ENCODE results near the gene ZNF581. TPM values are rescaled to one million over a fixed set of nuclear protein-coding genes. Genes with fewer than 3 reads are reported as not detected.

The ZNF581 gene
- total RNA-seq, 4 donors from 2014 or later: 20.1 to 27.3 (median 22.8) TPM

DNA sequence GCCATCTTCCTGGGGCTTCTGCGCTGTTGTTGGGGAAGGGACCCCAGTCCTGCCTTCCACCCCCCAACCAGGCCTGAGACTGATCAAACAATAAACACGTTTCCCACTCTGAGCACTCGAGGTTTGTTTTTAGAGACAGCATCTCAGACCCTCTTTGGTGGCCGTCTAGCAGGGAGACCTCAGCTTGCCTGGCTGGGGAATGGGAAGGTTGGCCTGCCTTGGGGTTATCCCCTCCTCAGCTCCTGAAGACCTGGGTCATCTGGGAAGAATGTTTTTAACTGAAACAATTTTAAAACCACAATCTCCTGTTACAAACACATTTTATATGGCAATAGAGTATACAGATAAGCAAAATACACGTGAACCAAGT, 2.0 kb downstream of the ZNF581 start:
- no peak overlapping the region for H3K4me3 ChIP-seq (ENCODE audit: low read depth, poor library complexity, severe bottlenecking)
- intact Hi-C loops (cut with DNase I; ENCODE audit: low total_unique reads): no loop called here
- DNase-seq (ENCODE audit: low spot score in 2 of 2): no peak
- no peak for TF ChIP-seq POLR2A (IDR thresholded peaks at IDR 0.05)
- TF ChIP-seq CTCF (IDR thresholded peaks at IDR 0.05): no peak
- 71 to 72% methylated on average over 5 of the region's 5 CpGs for WGBS, 2 donors

DNA sequence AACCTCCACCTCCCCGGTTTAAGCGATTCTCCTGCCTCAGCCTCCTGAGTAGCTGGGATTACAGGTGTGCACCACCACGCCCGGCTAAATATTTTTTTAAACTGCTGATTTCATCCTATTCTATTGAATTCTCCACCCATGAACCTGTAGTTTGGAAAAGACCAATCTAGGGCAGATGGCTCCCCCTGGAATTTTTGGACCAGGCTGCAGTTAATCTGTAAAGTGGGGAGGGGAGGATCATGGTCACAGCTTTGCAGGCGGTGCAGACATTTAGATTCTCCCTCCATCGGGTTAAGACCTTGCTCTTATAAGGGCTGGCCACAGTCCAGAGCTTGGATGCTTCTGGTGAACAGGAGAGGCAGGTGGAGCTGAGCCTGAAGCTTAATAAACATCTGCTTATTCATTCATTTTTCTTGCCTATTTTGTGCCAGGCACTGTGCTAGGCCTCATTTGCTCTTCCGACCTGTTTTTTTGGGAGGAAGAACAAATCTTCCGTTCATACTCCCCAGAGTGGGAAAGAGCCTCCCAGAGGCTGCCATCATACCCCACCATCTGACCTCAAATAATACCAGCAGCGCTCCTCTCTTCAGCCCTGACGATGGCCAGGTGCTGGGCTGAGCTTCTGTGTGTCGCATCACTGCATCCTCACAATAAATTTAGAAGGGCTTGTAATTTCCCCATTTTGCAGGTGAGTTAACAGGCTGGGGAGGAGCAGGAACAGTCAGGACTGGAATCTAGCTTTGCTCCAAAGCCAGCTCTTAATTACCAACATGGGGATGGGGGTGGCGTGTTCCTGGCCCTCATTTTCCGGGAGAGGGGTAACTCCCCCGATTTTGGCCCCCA, 3.7 kb downstream of the ZNF581 start:
- no peak for DNase-seq (ENCODE audit: low spot score in 2 of 2)
- TF ChIP-seq POLR2A (IDR thresholded peaks at IDR 0.05): no peak
- TF ChIP-seq CTCF (IDR thresholded peaks at IDR 0.05): no peak
- intact Hi-C loops (cut with DNase I; ENCODE audit: low total_unique reads): no loop called here
- H3K4me3 ChIP-seq (ENCODE audit: low read depth, poor library complexity, severe bottlenecking): no peak overlapping the region
- WGBS, 2 donors: 37 to 41% methylated on average over 14 of the region's 14 CpGs

- intact Hi-C loops (cut with DNase I; ENCODE audit: low total_unique reads): no loop called here
- TF ChIP-seq POLR2A (IDR thresholded peaks at IDR 0.05) (no peak), CTCF (IDR thresholded peaks at IDR 0.05) (no peak)
- peak within 1 kb of the TSS; percentile 64 for H3K4me3 ChIP-seq (ENCODE audit: low read depth, poor library complexity, severe bottlenecking)
- no peak for DNase-seq (ENCODE audit: low spot score in 2 of 2)
- WGBS, 2 donors: 1 to 4% methylated on average over 20 to 36 of the region's 87 CpGs
These were observed 4.5 kb downstream of the ZNF581 start, which contains the start of gene CCDC106 for GRCh38 chr19:55647732-55648584. Gene CCDC106 (plus strand): TSS chr19:55648212. CDS start chr19:55649047, 835 bp downstream.

DNA sequence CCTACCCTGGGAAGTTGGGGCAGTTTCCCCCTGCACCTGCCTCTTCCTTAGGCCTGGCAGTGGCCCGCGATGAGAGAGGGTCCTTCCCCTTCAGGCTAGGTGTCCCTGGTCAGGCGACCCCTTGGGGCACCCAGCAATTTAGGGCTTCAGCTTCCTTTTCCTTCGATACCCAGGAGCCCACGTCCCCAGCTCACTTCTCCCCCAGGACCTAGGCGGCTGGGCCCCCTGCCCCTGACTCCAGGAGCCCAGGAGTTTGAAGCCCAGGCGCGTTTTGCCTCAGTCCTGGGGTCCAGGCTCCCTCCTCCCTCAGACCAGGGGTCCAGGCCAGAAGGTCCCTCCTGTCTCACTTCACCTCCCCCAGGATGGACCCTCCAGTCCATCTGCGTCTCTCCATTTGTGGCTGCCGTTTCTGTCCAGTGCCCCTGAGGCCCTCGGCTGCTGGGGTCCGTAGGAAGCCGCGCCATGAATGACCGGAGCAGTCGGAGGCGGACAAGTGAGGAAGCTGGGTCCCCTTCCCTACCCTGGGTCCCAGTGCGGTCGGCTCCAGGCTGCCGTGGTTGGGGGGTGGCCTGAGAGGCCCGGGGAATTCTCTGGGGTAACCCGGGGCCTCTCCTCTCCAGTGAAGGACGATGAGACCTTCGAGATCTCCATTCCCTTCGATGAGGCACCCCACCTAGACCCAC, 5.3 kb downstream of the ZNF581 start:
- 26 to 40% methylated on average over 18 to 25 of the region's 25 CpGs for WGBS, 2 donors

More for the DNA sequence above, 5.3 kb downstream of the ZNF581 start:
- no peak for DNase-seq (ENCODE audit: low spot score in 2 of 2)
- intact Hi-C loops (cut with DNase I; ENCODE audit: low total_unique reads): no loop called here
- peak overlapping the region; percentile 64 for H3K4me3 ChIP-seq (ENCODE audit: low read depth, poor library complexity, severe bottlenecking)
- no peak for TF ChIP-seq POLR2A (IDR thresholded peaks at IDR 0.05)
- TF ChIP-seq CTCF (IDR thresholded peaks at IDR 0.05): no peak
